ENCODE results near the gene TOP3B.

Gene TOP3B

DNA sequence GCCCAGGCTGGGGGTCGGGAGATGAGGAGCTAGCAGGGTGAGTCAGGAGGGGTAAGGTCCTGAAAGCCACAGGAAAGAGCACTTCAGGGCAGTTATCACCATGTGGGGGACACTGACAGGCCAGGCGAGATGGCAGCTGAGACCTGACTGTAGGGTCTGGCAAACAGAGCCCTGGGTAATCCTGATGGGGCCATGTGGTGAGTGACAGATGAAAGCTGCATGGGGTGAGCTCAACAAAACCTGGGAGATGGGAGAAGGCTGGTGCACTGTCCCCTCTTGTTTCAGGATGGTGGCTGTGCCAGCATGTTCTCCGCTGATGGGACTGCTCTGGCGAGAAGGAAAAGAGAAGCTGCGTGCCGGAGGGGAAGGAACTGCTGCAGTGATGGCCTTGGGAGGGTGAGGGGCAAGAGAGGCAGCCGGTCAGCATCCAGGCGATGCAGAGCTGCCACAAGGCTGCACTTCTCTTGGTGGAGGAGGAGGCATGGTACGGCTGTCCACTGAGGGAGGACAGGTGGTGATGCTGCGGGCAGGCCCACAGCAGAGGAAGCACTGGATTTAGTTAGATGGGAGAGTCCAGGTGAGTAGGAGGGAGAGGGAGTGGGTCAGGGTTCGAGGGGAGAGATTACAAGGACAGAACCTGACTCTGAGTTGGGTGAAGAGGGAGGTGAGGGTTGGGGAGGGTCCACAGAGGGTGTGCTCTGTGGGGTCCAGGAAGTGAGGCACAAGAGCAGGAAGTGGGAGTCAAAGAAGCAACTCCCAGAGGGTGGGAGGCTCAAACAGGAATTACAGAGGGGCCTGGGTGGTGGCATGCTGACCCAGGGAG is 3.8 kb downstream of the TOP3B start:
- DNase-seq (ENCODE audit: low read depth in 3 of 3) = no peak

DNA sequence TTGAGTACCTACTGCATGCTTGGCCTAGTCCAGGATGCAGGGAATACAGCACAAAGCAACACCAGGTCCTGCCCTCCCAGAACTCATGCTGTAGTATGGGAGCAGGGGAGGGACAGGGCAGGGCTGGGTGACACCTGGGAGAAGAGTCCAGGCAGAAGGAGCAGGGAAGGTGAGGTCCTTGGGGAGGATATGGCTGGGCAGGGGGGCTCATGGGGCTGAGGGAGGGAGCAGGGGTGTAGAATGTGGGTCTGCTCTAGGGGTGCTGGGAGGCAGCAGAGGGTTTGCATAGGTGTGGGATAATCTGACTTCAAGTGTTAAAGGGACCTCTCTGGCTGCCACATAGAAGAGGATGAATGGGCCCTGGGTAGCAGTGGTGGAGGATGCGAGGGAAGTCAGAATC is 4.8 kb downstream of the TOP3B start:
- DNase-seq (ENCODE audit: low read depth in 3 of 3) = no peak

DNA sequence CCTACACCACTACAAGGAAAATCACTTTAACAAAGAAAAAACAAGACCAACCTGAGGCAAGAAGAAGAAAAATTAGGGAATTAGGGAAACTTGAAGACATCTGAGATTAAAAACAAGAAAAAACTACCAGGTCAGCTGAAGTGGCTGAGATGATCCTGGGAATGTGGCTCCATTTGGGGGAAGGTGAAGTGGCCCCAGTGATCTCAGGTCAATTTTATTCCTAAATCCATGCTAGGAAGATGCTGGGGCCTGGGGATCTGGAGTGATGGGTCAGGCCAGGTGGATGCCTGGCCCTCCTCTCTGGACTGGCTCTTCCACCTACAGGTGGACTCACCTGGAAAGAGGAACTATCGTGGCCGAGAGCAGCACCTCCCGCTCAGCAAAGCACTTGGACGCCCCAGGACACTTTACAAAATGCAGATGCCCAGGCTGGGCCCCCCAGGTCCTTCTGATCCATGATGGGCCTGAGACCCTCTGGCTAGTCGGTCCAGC is 6.7 kb downstream of the TOP3B start:
- DNase-seq (ENCODE audit: low read depth in 3 of 3) = no peak

DNA sequence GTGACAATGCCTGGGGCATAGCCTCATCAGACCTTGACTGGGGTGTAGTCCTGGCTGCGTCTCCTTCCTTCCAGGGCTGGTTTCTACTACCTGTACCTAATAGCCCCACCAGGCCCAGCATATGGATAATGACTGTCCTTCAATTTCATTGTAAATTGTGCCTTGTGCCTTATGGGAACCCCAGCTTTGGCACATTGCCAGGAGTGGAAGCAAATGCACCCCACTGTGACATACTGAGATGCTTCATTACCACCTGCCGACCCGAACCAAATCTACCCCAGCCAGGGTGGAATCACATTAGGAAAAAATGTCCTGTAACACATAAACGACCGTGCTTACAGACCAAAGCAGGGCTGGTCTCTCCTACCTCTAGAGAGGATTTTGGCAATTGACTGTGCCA is 7.3 kb downstream of the TOP3B start:
- no peak for DNase-seq (ENCODE audit: low read depth in 3 of 3)

GRCh38 chr22:21974058-21974649 is 8.4 kb downstream of the TOP3B start:
- DNase-seq (ENCODE audit: low read depth in 3 of 3) = no peak

DNA sequence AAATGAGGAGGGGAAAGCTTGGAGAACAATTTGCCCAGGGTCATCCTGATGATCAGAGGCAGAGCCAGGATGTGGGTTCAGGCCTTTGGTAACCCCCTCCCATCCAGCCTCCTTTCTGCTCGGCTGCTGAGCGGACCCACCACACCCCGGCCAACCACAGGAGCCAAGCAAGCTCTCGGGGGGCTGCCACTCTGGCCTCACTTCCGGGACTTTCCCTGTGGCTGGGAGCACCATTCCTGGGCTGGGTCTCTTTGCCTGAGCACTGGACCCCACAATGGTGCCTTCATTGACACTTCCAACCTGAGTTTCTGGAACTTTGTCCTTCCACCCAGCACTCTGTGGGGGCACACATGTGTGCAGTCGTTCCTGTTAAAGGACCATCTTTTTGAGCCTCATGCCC is 9.8 kb downstream of the TOP3B start:
- no peak for DNase-seq (ENCODE audit: low read depth in 3 of 3)

DNA sequence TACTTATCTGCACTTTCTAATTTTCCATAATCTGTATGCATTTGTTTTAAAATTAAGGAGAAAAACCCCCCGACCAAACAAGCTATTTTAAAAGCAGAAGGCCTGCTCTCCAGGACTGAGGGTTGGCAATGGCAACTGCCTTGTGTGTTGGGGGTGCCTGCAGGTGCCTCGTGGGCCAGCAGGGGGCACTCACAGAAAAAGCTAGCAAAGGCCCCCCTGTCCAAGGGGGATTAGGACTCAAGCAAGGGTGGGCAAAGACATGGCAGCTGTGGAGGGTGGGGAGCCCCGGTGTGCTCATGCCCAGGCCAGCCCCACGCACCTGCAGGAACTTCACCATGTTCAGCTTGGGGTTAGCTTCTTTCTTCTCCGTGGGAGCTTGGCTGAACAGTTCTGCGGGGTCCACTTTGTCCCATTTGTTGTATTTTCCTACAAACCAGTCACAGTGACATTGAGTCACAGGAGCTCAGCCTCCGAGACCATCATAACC is 10.3 kb downstream of the TOP3B start:
- DNase-seq (ENCODE audit: low read depth in 3 of 3) = peak in 2 of 3 experiments; percentile 35 to 47

- no peak for DNase-seq (ENCODE audit: low read depth in 3 of 3)
These were observed 10.7 kb downstream of the TOP3B start for GRCh38 chr22:21971858-21972275.

DNA sequence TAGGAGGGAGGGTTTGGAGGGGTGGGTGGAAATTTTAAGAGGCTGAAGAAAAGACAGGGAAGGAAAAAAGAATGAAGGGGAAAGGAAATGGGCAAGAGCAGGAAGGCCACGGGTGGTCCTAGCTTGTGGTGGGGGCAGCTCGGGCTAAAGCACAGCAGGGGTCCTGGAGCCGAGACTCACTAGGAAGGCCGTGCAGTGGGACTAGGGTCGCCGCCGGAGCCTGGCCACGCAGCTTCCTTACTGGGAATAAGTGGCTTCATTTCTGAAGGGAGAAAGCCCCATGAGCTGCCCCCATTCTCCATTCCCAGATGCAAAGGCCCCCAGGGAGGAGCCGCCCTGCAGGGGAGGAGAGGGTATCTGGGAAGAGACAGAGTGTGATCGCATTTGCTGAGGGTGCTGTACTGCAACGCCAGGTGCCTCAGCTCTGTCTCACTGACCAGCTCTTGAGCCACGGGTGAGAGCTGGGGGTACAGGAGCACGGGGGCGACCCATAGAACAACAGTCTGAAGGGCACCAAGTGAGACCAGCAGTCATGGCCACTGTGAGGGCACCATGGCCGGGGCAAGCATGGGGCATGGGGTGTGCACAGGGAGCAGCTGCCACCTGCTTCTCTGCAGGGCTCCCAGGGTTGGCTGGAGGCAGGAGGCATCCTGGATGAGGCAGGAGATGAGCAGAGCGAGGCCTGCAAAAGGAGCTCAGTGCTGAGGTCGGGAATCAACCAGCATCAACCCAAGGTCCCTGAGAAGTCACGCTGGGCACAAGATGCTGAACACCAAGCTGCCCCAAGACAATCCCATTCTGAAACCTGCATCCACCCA is 11.6 kb downstream of the TOP3B start:
- no peak for DNase-seq (ENCODE audit: low read depth in 3 of 3)

DNA sequence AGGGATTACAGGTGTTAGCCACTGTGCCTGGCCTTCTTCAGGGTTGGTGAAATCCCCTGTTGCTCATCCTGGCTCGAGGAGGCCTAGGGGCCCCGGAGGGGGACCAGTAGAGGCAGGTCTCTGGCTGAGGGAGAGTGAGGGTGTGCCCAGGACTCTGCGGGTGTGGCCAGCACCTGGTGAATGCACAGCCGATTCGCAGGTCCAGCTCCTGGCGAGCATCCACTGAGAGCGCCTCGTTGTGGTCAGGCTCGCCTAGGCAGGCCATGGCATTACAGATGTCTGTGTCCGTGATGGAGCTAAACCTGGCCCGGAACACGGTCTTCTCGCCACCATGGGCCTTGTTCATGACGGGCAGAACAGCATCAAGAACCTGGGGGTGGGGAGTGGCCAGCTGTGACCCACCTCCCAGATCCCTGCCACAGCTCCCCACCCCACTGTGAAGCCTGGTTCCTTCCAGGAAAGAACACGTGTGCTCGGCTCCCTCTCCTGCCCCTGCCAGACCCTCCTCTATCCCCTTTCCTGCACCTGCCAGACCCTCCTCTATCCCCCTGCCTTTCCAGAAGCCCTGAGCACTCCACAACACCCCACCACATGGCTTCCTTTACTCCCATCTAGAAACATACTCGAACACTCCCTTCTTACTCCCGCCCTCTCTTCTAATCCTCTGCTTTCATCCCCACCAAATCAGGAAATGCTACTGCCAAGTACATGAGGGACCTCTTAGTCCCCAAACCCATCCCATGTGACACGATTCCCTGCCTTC is 12.4 kb downstream of the TOP3B start:
- DNase-seq (ENCODE audit: low read depth in 3 of 3) = no peak

DNA sequence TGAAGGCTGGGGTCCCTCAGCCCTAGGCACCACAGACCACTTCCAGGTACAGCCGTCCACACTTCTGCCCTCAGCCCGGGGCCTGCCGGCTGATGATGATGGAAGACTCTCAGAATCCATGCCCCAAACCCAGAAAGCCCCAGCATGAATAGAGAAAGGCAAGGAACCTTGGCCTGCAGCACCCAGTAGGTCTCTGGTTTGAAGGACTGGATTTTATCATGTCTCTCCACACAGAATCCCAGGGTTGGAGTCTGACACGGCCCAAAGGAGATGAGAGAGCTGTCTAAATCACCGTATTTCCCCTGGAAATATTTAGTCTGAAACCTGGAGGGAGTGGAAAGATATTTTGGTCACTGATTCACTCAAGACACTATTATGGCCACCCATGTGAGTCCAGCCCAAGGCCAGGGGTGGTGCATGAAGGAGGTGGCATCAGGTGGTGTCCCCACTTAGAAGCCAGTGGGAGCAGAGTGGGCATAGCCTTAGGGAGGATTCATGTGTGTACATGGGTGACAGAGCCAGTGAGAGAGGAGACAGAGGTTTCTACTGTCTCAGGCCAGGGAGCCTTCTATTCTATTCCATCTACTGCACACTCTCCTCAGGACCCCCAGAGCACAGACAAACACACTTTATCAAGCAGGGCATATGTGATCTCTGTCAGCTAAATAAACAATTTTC is 14.0 kb downstream of the TOP3B start:
- no peak for DNase-seq (ENCODE audit: low read depth in 3 of 3)

- no peak for DNase-seq (ENCODE audit: low read depth in 3 of 3)
These were observed 14.8 kb downstream of the TOP3B start for GRCh38 chr22:21967693-21968271.

DNA sequence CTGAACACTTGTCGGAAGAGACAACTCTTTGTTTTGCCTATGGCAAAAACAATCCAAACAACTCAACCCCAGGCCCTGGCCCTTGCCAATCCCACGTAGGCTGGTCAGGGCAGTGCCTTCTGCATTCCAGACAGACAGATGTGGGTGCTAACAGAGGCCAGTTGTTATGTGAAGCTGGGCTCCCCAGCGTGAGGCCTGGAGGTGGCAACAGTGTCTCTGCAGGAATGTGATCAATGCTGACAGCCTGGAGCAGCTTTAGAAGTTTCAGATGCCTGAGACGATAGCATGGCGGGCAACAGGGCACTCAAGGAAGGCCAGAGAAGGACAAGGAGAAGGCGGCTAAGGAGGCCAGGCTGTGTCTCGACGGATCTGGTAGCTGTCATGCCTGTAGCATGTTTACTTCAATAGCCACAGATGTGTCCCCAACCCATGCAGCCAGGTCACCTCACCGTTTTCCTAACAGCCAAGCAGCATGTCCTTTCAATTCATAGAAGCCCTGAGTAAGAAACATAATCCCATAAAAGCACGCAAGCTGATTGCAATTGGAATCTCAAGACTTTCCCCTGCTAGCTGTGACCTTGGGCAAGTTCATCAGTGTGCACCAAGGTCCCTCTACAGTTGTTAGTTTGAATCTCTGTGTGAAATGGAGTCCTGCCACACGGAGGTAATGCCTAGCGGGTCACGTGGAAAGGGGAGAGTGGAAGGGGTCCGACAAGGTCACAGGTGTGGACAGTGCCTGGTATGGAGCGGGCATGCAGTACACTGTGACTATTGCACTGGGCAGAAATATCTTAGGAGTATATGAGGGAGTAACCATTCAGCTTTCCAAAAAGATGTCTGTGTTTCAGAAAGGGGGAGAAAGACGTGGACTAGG is 15.7 kb downstream of the TOP3B start:
- no peak for DNase-seq (ENCODE audit: low read depth in 3 of 3)

- no peak for DNase-seq (ENCODE audit: low read depth in 3 of 3)
These were observed 16.8 kb downstream of the TOP3B start for GRCh38 chr22:21965762-21966288.

DNA sequence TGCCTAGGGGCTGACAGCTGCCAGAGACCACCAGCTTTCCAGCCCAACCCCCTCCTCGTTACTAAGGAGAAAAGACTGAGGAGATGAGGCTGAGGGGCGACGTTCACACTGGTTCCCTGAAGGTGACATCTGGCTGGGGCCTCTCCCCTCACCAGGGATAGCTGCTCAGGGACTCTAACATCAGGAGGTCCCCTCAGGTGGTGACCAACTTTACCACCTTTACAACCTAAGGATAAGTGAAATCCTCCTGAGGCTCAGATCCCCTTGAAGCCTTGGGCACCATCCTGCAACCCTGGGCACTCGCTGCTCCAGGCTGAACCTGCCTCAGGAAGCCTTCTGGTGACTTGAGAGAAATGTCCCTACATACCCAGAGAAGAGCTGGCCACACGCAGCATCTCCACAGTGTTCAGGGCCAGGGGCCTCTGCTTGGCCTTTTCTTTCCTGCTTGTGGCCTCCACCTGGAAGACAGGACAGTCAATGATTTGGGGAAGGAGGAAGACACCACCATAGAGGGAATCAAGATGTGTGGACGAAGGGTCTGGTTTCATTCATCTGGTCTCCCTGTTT is 17.6 kb downstream of the TOP3B start:
- DNase-seq (ENCODE audit: low read depth in 3 of 3) = no peak

DNA sequence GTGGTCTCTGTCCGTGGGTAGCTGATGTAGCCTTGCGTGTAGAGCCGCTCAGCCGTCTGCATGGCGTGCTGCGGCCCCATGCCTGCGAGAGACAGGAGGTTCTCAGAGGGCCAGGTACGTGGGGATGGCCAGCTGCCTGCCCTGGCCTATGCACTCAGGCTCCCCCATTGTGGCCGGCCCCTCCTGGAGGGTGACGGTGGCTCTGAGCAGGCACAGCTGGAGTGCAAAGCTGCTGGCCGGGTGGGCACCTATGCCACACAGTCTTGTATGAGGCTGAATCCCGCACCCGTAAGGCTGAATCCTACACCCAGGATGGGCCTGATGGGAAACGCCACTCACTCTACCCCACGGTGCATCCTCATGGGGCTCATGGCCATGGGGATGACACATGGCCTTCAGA is 18.4 kb downstream of the TOP3B start:
- DNase-seq (ENCODE audit: low read depth in 3 of 3) = no peak

GRCh38 chr22:21963790-21964211 is 18.8 kb downstream of the TOP3B start:
- no peak for DNase-seq (ENCODE audit: low read depth in 3 of 3)

GRCh38 chr22:21963286-21963685 is 19.3 kb downstream of the TOP3B start:
- DNase-seq (ENCODE audit: low read depth in 3 of 3) = no peak

DNA sequence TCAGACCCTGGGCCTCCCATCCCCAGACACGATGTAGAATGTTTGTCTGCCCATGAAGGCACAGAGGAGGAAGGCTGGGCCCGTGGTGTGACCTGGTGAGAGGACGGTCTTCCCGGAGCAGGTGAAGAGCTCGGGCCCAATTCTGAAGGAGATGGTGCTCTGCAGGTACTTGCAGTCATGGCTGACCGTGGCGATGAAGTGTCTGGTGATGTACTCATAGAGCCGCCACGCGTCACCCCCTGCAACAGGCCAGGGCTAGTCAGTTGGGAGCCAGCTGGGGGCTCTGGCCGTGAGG is 20.0 kb downstream of the TOP3B start:
- no peak for DNase-seq (ENCODE audit: low read depth in 3 of 3)

Measured in stimulated activated CD4-positive, alpha-beta T cell treated with anti-CD3 and anti-CD28 coated beads, TNF-alpha, amount 100 ng/mL, for 24 hours (primary cell).